Measurements from ENCODE around the gene ZYG11B.

GRCh38 chr1:52727114-52727586, 897 bp downstream of the ZYG11B start:
- no peak for TF ChIP-seq CTCF (IDR thresholded peaks at IDR 0.05)
- no peak for TF ChIP-seq EZH2 (IDR thresholded peaks at IDR 0.05; ENCODE audit: borderline replicate concordance, insufficient read depth, low read depth, low read length, poor library complexity, severe bottlenecking)
